Measurements from ENCODE around the gene LGI4. TPM values are rescaled to one million over a fixed set of nuclear protein-coding genes. Genes with fewer than 3 reads are reported as not detected.
A peak's percentile ranks its signal among the peaks of the same experiment; 100 is the strongest.

LGI4 gene
- total and polyA plus RNA-seq, 11 donors: 2.2 to 15.1 (median 6.0) TPM

DNA sequence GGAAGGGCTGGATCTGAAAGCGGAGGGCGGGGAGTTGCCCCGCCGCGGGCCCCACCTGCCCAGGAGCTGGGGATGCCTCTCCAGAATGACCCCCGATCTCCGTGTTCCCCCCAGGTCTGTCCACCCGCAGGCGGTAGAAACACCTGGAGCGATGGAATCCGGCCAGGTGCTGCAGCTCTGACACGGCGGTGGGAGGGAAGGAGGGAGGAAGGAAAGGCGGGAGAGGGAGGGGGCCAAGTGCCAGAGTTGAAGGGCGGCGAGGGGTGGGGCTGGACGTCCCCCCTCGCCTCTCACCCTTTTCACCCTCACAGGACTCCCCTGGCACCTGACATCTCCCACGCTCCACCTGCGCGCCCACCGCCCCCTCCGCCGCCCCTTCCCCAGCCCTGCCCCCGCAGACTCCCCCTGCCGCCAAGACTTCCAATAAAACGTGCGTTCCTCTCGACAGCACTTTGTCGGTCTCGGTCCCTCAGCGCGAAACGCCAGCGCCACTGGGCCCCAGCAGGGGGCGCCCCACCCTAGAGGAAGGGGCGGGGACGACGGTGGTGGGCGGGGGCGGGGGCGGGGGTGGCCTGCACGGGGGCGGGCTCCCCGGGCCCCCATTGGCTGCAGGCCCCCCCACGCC, 7.9 kb upstream of the LGI4 start:
- H3K4me1 ChIP-seq: peaks cover 0 to 55% (median 33%) of the 10 kb centered on the region in 12 donors
- peaks cover 0 to 23% (median 0%) of the 10 kb centered on the region in 9 donors for H3K27me3 ChIP-seq
- 23 to 44% (median 34%) methylated on average over 28 to 45 of the region's 46 CpGs for WGBS, 4 donors
- DNase-seq: peak in 4 of 5 donors; percentile 42 to 79 (median 49)
- H3K27ac ChIP-seq: no peak overlapping the region
- H3K36me3 ChIP-seq: peaks cover 0 to 9% (median 0%) of the 10 kb centered on the region in 9 donors
- no peak for ATAC-seq
- TF ChIP-seq, protein P1, sequence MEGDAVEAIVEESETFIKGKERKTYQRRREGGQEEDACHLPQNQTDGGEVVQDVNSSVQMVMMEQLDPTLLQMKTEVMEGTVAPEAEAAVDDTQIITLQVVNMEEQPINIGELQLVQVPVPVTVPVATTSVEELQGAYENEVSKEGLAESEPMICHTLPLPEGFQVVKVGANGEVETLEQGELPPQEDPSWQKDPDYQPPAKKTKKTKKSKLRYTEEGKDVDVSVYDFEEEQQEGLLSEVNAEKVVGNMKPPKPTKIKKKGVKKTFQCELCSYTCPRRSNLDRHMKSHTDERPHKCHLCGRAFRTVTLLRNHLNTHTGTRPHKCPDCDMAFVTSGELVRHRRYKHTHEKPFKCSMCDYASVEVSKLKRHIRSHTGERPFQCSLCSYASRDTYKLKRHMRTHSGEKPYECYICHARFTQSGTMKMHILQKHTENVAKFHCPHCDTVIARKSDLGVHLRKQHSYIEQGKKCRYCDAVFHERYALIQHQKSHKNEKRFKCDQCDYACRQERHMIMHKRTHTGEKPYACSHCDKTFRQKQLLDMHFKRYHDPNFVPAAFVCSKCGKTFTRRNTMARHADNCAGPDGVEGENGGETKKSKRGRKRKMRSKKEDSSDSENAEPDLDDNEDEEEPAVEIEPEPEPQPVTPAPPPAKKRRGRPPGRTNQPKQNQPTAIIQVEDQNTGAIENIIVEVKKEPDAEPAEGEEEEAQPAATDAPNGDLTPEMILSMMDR (IDR thresholded peaks at IDR 0.05): peak; percentile 39 to 65 (median 58)
- no peak for TF ChIP-seq POLR2A (IDR thresholded peaks at IDR 0.05)
- H3K4me3 ChIP-seq: peak overlapping the region in 3 of 12 donors; percentile 6 to 26 (median 7)
- H3K9me3 ChIP-seq: no peaks in the 10 kb centered on the region
- intact Hi-C loops (cut with DNase I): loop anchor here in 6 of 10 donors (5.0 to 10.0 kb wide), 3 partner anchors 122 to 130 kb away; partner anchors contain the start of gene USF2 (in 5 of the 6)

DNA sequence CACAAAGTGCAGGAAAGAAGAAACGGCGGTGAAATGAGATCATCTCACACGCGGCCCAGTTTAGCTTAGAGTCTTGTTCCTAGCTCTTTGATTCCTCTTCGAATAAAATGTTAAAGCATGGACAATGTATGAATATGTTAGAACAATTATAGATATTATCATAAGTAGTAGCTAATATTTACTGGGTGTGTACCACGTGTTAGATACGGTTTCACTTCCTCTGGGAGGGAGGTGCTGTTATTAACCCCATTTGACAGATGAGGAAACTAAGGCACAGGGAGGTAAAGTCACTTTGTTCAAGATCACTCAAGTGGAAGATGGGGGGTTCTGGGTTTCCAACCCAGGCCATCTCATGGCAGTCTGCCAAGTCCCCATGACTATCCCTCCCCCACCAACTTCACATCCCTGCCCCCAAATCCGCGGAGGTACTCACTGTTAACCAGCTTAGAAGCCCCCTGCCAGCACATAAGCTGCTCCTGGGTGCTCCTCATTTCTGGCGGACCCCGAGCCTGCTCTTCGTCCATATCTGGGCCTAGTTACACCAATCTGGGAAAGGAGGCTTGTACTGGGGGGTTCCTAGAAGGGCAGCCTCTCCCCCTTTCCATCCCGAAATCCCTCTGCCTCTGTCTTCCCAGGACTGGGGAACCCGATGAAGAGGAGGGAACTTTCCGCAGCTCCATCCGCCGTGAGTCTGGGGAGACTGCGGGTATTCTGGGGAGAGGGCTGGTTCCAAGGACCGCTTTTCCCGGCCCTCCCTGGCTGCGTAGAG, 7.2 kb upstream of the LGI4 start:
- Histone ChIP-seq H3K27me3 (peaks cover 0 to 23% (median 0%) of the 10 kb centered on the region in 9 donors), H3K9me3 (no peaks in the 10 kb centered on the region), H3K36me3 (peaks cover 0 to 9% (median 0%) of the 10 kb centered on the region in 9 donors), H3K27ac (peak overlapping the region in 4 of 12 donors; percentile 4 to 29 (median 12)), H3K4me3 (peak overlapping the region in 4 of 12 donors; percentile 18 to 45 (median 24)), H3K4me1 (peaks cover 0 to 57% (median 39%) of the 10 kb centered on the region in 12 donors)
- ATAC-seq (no peak), DNase-seq (peak in 2 of 5 donors; percentile 35 to 44)
- TF ChIP-seq, protein P1 (IDR thresholded peaks at IDR 0.05): no peak
- TF ChIP-seq POLR2A (IDR thresholded peaks at IDR 0.05): no peak
- WGBS, 4 donors: 43 to 56% (median 49%) methylated on average over 17 to 21 of the region's 21 CpGs
- intact Hi-C loops (cut with DNase I): loop anchor here in 7 of 10 donors (1.0 to 10.0 kb wide), 5 partner anchors 18 to 130 kb away; partner anchors contain the start of gene USF2 (in 6 of the 7)

DNA sequence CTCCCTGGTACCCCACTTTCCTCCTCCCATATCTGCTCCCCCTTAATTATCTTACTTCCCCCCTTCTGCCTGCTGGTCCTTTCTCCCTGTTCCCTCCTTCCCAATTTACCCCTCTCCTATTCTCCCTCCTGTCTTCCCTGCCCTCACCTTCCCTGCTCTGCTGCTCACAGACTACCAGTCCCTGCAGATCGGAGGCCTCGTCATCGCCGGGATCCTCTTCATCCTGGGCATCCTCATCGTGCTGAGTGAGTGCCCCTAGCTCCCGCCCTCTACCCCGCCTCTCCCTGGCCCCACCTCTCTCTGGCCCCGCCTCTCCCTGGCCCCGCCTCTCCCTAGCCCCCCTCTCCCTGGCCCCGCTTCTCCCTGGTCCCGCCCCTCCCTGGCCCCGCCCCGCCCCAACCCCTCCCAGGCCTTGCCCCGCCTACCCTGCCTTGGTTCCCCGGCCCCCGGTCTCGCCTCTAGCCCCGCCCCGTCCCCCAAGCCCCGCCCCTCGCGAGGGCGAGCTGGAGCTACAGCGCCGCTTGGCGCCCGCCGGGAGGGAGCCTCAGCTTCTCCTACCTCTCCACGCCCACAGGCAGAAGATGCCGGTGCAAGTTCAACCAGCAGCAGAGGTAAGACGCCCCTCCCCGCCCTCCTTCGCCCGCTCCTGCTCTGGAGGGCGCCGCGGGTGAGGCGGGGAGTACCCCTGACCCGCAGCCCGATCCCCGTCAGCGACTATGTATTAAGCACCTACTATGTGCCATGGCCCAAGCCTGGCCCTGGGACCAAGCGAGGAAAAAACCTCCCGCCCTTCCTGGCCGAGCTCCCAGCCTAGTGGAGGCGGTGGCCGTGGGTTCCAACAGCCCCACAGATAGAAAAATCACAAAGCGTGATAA, 6.3 kb upstream of the LGI4 start:
- Histone ChIP-seq H3K9me3 (no peaks in the 10 kb centered on the region), H3K36me3 (peaks cover 0 to 9% (median 0%) of the 10 kb centered on the region in 9 donors), H3K27ac (peak overlapping the region in 11 of 12 donors; percentile 29 to 100 (median 96)), H3K4me3 (peak overlapping the region in 11 of 12 donors; percentile 7 to 71 (median 58)), H3K27me3 (peaks cover 0 to 23% (median 0%) of the 10 kb centered on the region in 9 donors), H3K4me1 (peaks cover 0 to 57% (median 39%) of the 10 kb centered on the region in 12 donors)
- DNase-seq (peak; percentile 90 to 97 (median 94)), ATAC-seq (peak; percentile 61 to 78 (median 65))
- WGBS, 4 donors: 12 to 19% (median 16%) methylated on average over 41 to 48 of the region's 48 CpGs
- peak; percentile 59 to 81 for TF ChIP-seq POLR2A (IDR thresholded peaks at IDR 0.05)
- TF ChIP-seq, protein P1 (IDR thresholded peaks at IDR 0.05): peak in 10 of 12 donors; percentile 15 to 62 (median 36)
- intact Hi-C loops (cut with DNase I): loop anchor here in 7 of 10 donors (1.0 to 10.0 kb wide), 5 partner anchors 17 to 131 kb away; partner anchors contain the start of gene USF2 (in 6 of the 7)
